Vagina (tissue), 2 donors: ENCODE results near the gene ZNF516. TPM values are rescaled to one million over a fixed set of nuclear protein-coding genes. Genes with fewer than 3 reads are reported as not detected.

Source experiments
- DNase-seq, 2 donors: peaks; one replicate each; pipeline ENCODE4 v3.0.0-alpha.2; 2017; ENCODE audit errors: extremely low spot score in 2 of 2
- H3K27ac ChIP-seq: fragments of 200-600 bp; sonication (generic); one replicate; pipeline ENCODE4 v1.5.1; 2019
- H3K27me3 ChIP-seq: fragments of 200-600 bp; sonication (generic); one replicate; pipeline ENCODE4 v1.5.1; 2019
- H3K36me3 ChIP-seq, 2 donors: fragments of 200-600 bp; sonication (generic); one replicate each; pipeline ENCODE4 v1.5.1; 2017 to 2019
- H3K4me1 ChIP-seq: fragments of 200-600 bp; sonication (generic); one replicate; pipeline ENCODE4 v1.5.1; 2019
- H3K4me3 ChIP-seq, 2 donors: fragments of 200-600 bp; sonication (generic); 1 replicate in 1 of 2; 2 replicates in 1 of 2; pipeline ENCODE4 v1.5.1; 2016 to 2019
- H3K9me3 ChIP-seq: fragments of 200-600 bp; sonication (generic); one replicate; pipeline ENCODE4 v1.5.1; 2019
- CTCF ChIP-seq, 3 experiments: fragments of 450-650 bp in 2 of 3; fragments of 200-600 bp in 1 of 3; sonication (generic) in 1 of 3; IDR thresholded peaks; one replicate each; pipeline ENCODE4 v1.5.1; 2017 to 2019; ENCODE audit warnings: antibody characterized with exemption in 3 of 3, mild to moderate bottlenecking in 2 of 3, moderate library complexity in 2 of 3
- POLR2A ChIP-seq, 2 donors: fragments of 450-650 bp; IDR thresholded peaks; one replicate each; pipeline ENCODE4 v1.6.1; 2017; ENCODE audit warnings: antibody characterized with exemption in 2 of 2, mild to moderate bottlenecking in 2 of 2, moderate library complexity in 2 of 2
- POLR2AphosphoS5 ChIP-seq, 2 donors: sonication (generic); formaldehyde crosslinking; IDR thresholded peaks; one replicate each; pipeline ENCODE4 v1.9.0; 2017; ENCODE audit warnings: antibody characterized with exemption in 2 of 2, mild to moderate bottlenecking in 2 of 2, low read depth in 1 of 2; ENCODE audit not compliant: insufficient read depth in 1 of 2
- intact Hi-C: fragments of 100-400 bp; cut with DNase I; formaldehyde crosslinking; loops from one replicate; pipeline ENCODE4 v1.15.1; 2023
- total RNA-seq: library from RNA; depleted of rRNA; stranded (reverse); fragments of >200 nt; gene quantifications from one replicate; pipeline ENCODE4 v1.2.3, GENCODE V29; 2016

ZNF516 gene
- total RNA-seq, 1 donor from 2014 or later, result 46.4 TPM

- intact Hi-C loops, result no loop called here
- TF ChIP-seq POLR2AphosphoS5 (IDR thresholded peaks at IDR 0.05; ENCODE audit: insufficient read depth in 1 of 2, low read depth in 1 of 2) (no peak), CTCF (IDR thresholded peaks at IDR 0.05) (no peak), POLR2A (IDR thresholded peaks at IDR 0.05) (no peak)
- Histone ChIP-seq H3K4me1 (peaks cover 89% of the 10 kb centered on the region), H3K36me3 (no peaks in the 10 kb centered on the region), H3K27me3 (no peaks in the 10 kb centered on the region), H3K9me3 (no peaks in the 10 kb centered on the region), H3K4me3 (no peak overlapping the region), H3K27ac (peak overlapping the region; percentile 33)
- DNase-seq, result peak in 1 of 2 donors; percentile 74
Measured at GRCh38 chr18:76431437-76432273, 63.4 kb downstream of the ZNF516 start.

GRCh38 chr18:76430636-76431035 is 64.4 kb downstream of the ZNF516 start:
- DNase-seq, result no peak
- H3K27me3 ChIP-seq, result no peaks in the 10 kb centered on the region
- H3K4me1 ChIP-seq, result peaks cover 89% of the 10 kb centered on the region
- intact Hi-C loops, result no loop called here
- H3K9me3 ChIP-seq, result no peaks in the 10 kb centered on the region
- H3K4me3 ChIP-seq, result no peak overlapping the region
- H3K27ac ChIP-seq, result peak overlapping the region; percentile 89
- TF ChIP-seq POLR2AphosphoS5 (IDR thresholded peaks at IDR 0.05; ENCODE audit: insufficient read depth in 1 of 2, low read depth in 1 of 2) (no peak), CTCF (IDR thresholded peaks at IDR 0.05) (no peak), POLR2A (IDR thresholded peaks at IDR 0.05) (no peak)
- no peaks in the 10 kb centered on the region for H3K36me3 ChIP-seq

- peak; percentile 80 to 90 for DNase-seq
- H3K27ac ChIP-seq, result peak overlapping the region; percentile 89
- H3K27me3 ChIP-seq, result no peaks in the 10 kb centered on the region
- TF ChIP-seq CTCF (IDR thresholded peaks at IDR 0.05), result no peak
- peaks cover 87% of the 10 kb centered on the region for H3K4me1 ChIP-seq
- H3K9me3 ChIP-seq, result no peaks in the 10 kb centered on the region
- H3K36me3 ChIP-seq, result no peaks in the 10 kb centered on the region
- intact Hi-C loops, result no loop called here
- H3K4me3 ChIP-seq, result no peak overlapping the region
Measured at GRCh38 chr18:76429262-76430126, 65.5 kb downstream of the ZNF516 start.

GRCh38 chr18:76428396-76429261 is 66.4 kb downstream of the ZNF516 start:
- no peaks in the 10 kb centered on the region for H3K9me3 ChIP-seq
- TF ChIP-seq POLR2AphosphoS5 (IDR thresholded peaks at IDR 0.05; ENCODE audit: insufficient read depth in 1 of 2, low read depth in 1 of 2) (peak in 1 of 2 donors; percentile 51), CTCF (IDR thresholded peaks at IDR 0.05) (no peak), POLR2A (IDR thresholded peaks at IDR 0.05) (no peak)
- peak in 1 of 2 donors; percentile 85 for DNase-seq
- no peaks in the 10 kb centered on the region for H3K36me3 ChIP-seq
- H3K4me3 ChIP-seq, result no peak overlapping the region
- H3K27me3 ChIP-seq, result no peaks in the 10 kb centered on the region
- H3K27ac ChIP-seq, result peak overlapping the region; percentile 89
- H3K4me1 ChIP-seq, result peaks cover 79% of the 10 kb centered on the region
- intact Hi-C loops, result no loop called here
